Measurements from ENCODE around the gene TCP11L2. TPM values are rescaled to one million over a fixed set of nuclear protein-coding genes. Genes with fewer than 3 reads are reported as not detected.

Gene TCP11L2
- total and polyA plus RNA-seq, 4 donors: 2.5 to 98.1 (median 5.9) TPM

- Histone ChIP-seq H3K4me3 (ENCODE audit: low read depth in 1 of 3, low read length in 3 of 3) (no peak overlapping the region), H3K27me3 (ENCODE audit: control insufficient read depth in 4 of 4, insufficient read depth in 4 of 4, low read length in 3 of 4) (no peaks in the 10 kb centered on the region), H3K36me3 (ENCODE audit: control insufficient read depth in 4 of 4, insufficient read depth in 3 of 4, low read depth in 1 of 4, low read length in 3 of 4) (peaks cover 0 to 15% (median 8%) of the 10 kb centered on the region in 4 donors), H3K9me3 (ENCODE audit: control insufficient read depth in 4 of 4, low read length in 3 of 4) (no peaks in the 10 kb centered on the region), H3K27ac (ENCODE audit: low read depth in 1 of 2, low read length in 2 of 2) (no peak overlapping the region), H3K4me1 (ENCODE audit: control insufficient read depth in 4 of 4, insufficient read depth in 4 of 4, low read length in 3 of 4) (peaks cover 0 to 2% (median 0%) of the 10 kb centered on the region in 4 donors), H3K9ac (ENCODE audit: low read depth in 1 of 2, low read length in 2 of 2) (no peak overlapping the region)
- no peak for TF ChIP-seq HNF4G (IDR thresholded peaks at IDR 0.05)
- TF ChIP-seq YY1 (IDR thresholded peaks at IDR 0.05): no peak
- no peak for TF ChIP-seq TAF1 (conservative IDR thresholded peaks at IDR 0.05)
- TF ChIP-seq HNF4A (conservative IDR thresholded peaks at IDR 0.05): no peak
- no peak for TF ChIP-seq NR2F2 (IDR thresholded peaks at IDR 0.05)
- no peak for DNase-seq (ENCODE audit: low spot score)
- WGBS: 96% methylated on average over 5 of the region's 5 CpGs
These were observed 84.4 kb downstream of the TCP11L2 start for GRCh38 chr12:106386813-106387535.

- no peak overlapping the region for H3K9ac ChIP-seq (ENCODE audit: low read depth in 1 of 2, low read length in 2 of 2)
- 94% methylated on average over 1 of the region's 1 CpG for WGBS
- no peaks in the 10 kb centered on the region for H3K9me3 ChIP-seq (ENCODE audit: control insufficient read depth in 4 of 4, low read length in 3 of 4)
- DNase-seq (ENCODE audit: low spot score): no peak
- TF ChIP-seq FOXA1 (IDR thresholded peaks at IDR 0.05) (no peak), ZBTB33 (IDR thresholded peaks at IDR 0.05) (no peak)
- H3K27ac ChIP-seq (ENCODE audit: low read depth in 1 of 2, low read length in 2 of 2): no peak overlapping the region
- no peaks in the 10 kb centered on the region for H3K27me3 ChIP-seq (ENCODE audit: control insufficient read depth in 4 of 4, insufficient read depth in 4 of 4, low read length in 3 of 4)
- H3K4me1 ChIP-seq (ENCODE audit: control insufficient read depth in 4 of 4, insufficient read depth in 4 of 4, low read length in 3 of 4): peaks cover 0 to 2% (median 0%) of the 10 kb centered on the region in 4 donors
- H3K36me3 ChIP-seq (ENCODE audit: control insufficient read depth in 4 of 4, insufficient read depth in 3 of 4, low read depth in 1 of 4, low read length in 3 of 4): peaks cover 2 to 10% (median 5%) of the 10 kb centered on the region in 4 donors
- H3K4me3 ChIP-seq (ENCODE audit: low read depth in 1 of 3, low read length in 3 of 3): no peak overlapping the region
These were observed 85.4 kb downstream of the TCP11L2 start for GRCh38 chr12:106387848-106388377.

GRCh38 chr12:106389151-106389550, 86.6 kb downstream of the TCP11L2 start:
- H3K27me3 ChIP-seq (ENCODE audit: control insufficient read depth in 4 of 4, insufficient read depth in 4 of 4, low read length in 3 of 4): no peaks in the 10 kb centered on the region
- H3K27ac ChIP-seq (ENCODE audit: low read depth in 1 of 2, low read length in 2 of 2): no peak overlapping the region
- WGBS: 96% methylated on average over 4 of the region's 4 CpGs
- no peak overlapping the region for H3K4me3 ChIP-seq (ENCODE audit: low read depth in 1 of 3, low read length in 3 of 3)
- peaks cover 2 to 18% (median 16%) of the 10 kb centered on the region in 4 donors for H3K36me3 ChIP-seq (ENCODE audit: control insufficient read depth in 4 of 4, insufficient read depth in 3 of 4, low read depth in 1 of 4, low read length in 3 of 4)
- no peak for TF ChIP-seq YY1 (IDR thresholded peaks at IDR 0.05)
- no peak for TF ChIP-seq TAF1 (conservative IDR thresholded peaks at IDR 0.05)
- no peak for TF ChIP-seq NR2F2 (IDR thresholded peaks at IDR 0.05)
- no peak for TF ChIP-seq ZBTB33 (IDR thresholded peaks at IDR 0.05)
- no peak for TF ChIP-seq ATF3 (IDR thresholded peaks at IDR 0.05)
- no peak for TF ChIP-seq MAX (IDR thresholded peaks at IDR 0.05)
- TF ChIP-seq HNF4G (IDR thresholded peaks at IDR 0.05): no peak
- no peak for TF ChIP-seq GABPA (IDR thresholded peaks at IDR 0.05 in 1 of 2, conservative IDR thresholded peaks at IDR 0.05 in 1 of 2)
- no peak for TF ChIP-seq FOXA2 (IDR thresholded peaks at IDR 0.05)
- no peak for TF ChIP-seq FOXA1 (IDR thresholded peaks at IDR 0.05)
- no peak for TF ChIP-seq JUND (IDR thresholded peaks at IDR 0.05)
- no peak for TF ChIP-seq HNF4A (conservative IDR thresholded peaks at IDR 0.05)
- no peak for TF ChIP-seq EGR1 (IDR thresholded peaks at IDR 0.05; ENCODE audit: low read depth in 2 of 2)
- no peak for TF ChIP-seq RAD21 (IDR thresholded peaks at IDR 0.05)
- no peak for TF ChIP-seq RXRA (IDR thresholded peaks at IDR 0.05)
- TF ChIP-seq REST (IDR thresholded peaks at IDR 0.05): no peak
- H3K4me1 ChIP-seq (ENCODE audit: control insufficient read depth in 4 of 4, insufficient read depth in 4 of 4, low read length in 3 of 4): peaks cover 0 to 2% (median 0%) of the 10 kb centered on the region in 4 donors
- no peak for DNase-seq (ENCODE audit: low spot score)
- H3K9ac ChIP-seq (ENCODE audit: low read depth in 1 of 2, low read length in 2 of 2): no peak overlapping the region
- no peaks in the 10 kb centered on the region for H3K9me3 ChIP-seq (ENCODE audit: control insufficient read depth in 4 of 4, low read length in 3 of 4)

All from liver (tissue), 9 donors.